GM19023 (cell line): ENCODE measurements around the gene RPA3.

ENCODE experiments used
- ATAC-seq: cut with Tn5 transposase; IDR thresholded peaks from one replicate; pipeline ENCODE4 v1.9.1; 2021; ENCODE audit warnings: mild to moderate bottlenecking, moderate library complexity; ENCODE audit not compliant: unreplicated experiment

Gene RPA3

GRCh38 chr7:7718492-7718891, at the start of gene RPA3:
Gene RPA3 (minus strand): TSS chr7:7718607. CDS start chr7:7640418, 78,189 bp downstream.
- ATAC-seq: no peak

GRCh38 chr7:7766671-7767070, 48.3 kb upstream of the RPA3 start:
- ATAC-seq: no peak

GRCh38 chr7:7765422-7765821, 47.0 kb upstream of the RPA3 start:
- peak; percentile 81 for ATAC-seq

- ATAC-seq: no peak
Measured at GRCh38 chr7:7764520-7765396, 46.4 kb upstream of the RPA3 start.

- peak; percentile 57 for ATAC-seq
Measured at GRCh38 chr7:7761974-7762779, 43.8 kb upstream of the RPA3 start.

GRCh38 chr7:7761340-7761973, 43.0 kb upstream of the RPA3 start:
- no peak for ATAC-seq

GRCh38 chr7:7757576-7757975, 39.2 kb upstream of the RPA3 start:
- ATAC-seq: no peak

- no peak for ATAC-seq
Measured at GRCh38 chr7:7756577-7756976, 38.2 kb upstream of the RPA3 start.

- no peak for ATAC-seq
Measured at GRCh38 chr7:7751243-7752092, 33.1 kb upstream of the RPA3 start.

- ATAC-seq: no peak
Measured at GRCh38 chr7:7750571-7751242, 32.3 kb upstream of the RPA3 start.

GRCh38 chr7:7746458-7746857, 28.1 kb upstream of the RPA3 start:
- ATAC-seq: no peak

GRCh38 chr7:7745966-7746365, 27.6 kb upstream of the RPA3 start:
- no peak for ATAC-seq

- ATAC-seq: no peak
Measured at GRCh38 chr7:7745258-7745657, 26.9 kb upstream of the RPA3 start.

- ATAC-seq: no peak
Measured at GRCh38 chr7:7742223-7742622, 23.8 kb upstream of the RPA3 start.

GRCh38 chr7:7740037-7740355, 21.6 kb upstream of the RPA3 start:
- no peak for ATAC-seq

GRCh38 chr7:7739204-7740036, 21.0 kb upstream of the RPA3 start:
- no peak for ATAC-seq

GRCh38 chr7:7738622-7739021, 20.2 kb upstream of the RPA3 start:
- no peak for ATAC-seq

GRCh38 chr7:7738177-7738576, 19.8 kb upstream of the RPA3 start:
- no peak for ATAC-seq

- ATAC-seq: no peak
Measured at GRCh38 chr7:7737674-7738073, 19.3 kb upstream of the RPA3 start.
